GM23248 (cell line): ENCODE data around the gene HEATR9. TPM values are rescaled to one million over a fixed set of nuclear protein-coding genes. Genes with fewer than 3 reads are reported as not detected.
A peak's percentile ranks its signal among the peaks of the same experiment; 100 is the strongest.

Experiments
- DNase-seq: peaks from one replicate; pipeline ENCODE4 v3.0.0-alpha.2; 2015
- H2AFZ ChIP-seq: fragments of 200-600 bp; sonication (generic); 2 replicates; pipeline ENCODE4 v1.6.1; 2016; ENCODE audit warnings: antibody characterized with exemption
- H3F3A ChIP-seq: fragments of 200-600 bp; sonication (generic); 2 replicates; pipeline ENCODE4 v1.6.1; 2016; ENCODE audit warnings: mild to moderate bottlenecking, antibody characterized with exemption, mixed run types; ENCODE audit not compliant: insufficient read depth
- H3K27ac ChIP-seq: fragments of 200-600 bp; sonication (generic); 2 replicates; pipeline ENCODE4 v1.5.1; 2016; ENCODE audit warnings: mild to moderate bottlenecking
- H3K27me3 ChIP-seq: fragments of 200-600 bp; sonication (generic); replicated peaks from 2 replicates; pipeline ENCODE4 v1.6.1; 2016; ENCODE audit warnings: mild to moderate bottlenecking; ENCODE audit not compliant: insufficient read depth
- H3K36me3 ChIP-seq: fragments of 200-600 bp; sonication (generic); 2 replicates; pipeline ENCODE4 v1.6.1; 2016; ENCODE audit warnings: low read depth, mild to moderate bottlenecking
- H3K4me1 ChIP-seq: fragments of 200-600 bp; sonication (generic); 2 replicates; pipeline ENCODE4 v1.6.1; 2016; ENCODE audit warnings: mild to moderate bottlenecking; ENCODE audit not compliant: insufficient read depth
- H3K4me2 ChIP-seq: fragments of 200-600 bp; sonication (generic); one replicate; pipeline ENCODE4 v1.6.1; 2016; ENCODE audit warnings: mild to moderate bottlenecking; ENCODE audit not compliant: unreplicated experiment
- H3K4me3 ChIP-seq: fragments of 200-600 bp; sonication (generic); 2 replicates; pipeline ENCODE4 v1.5.1; 2016; ENCODE audit warnings: mild to moderate bottlenecking
- H3K79me2 ChIP-seq: fragments of 200-600 bp; sonication (generic); 2 replicates; pipeline ENCODE4 v1.6.1; 2016; ENCODE audit warnings: mild to moderate bottlenecking; ENCODE audit not compliant: insufficient read depth
- H3K9ac ChIP-seq: fragments of 200-600 bp; sonication (generic); 2 replicates; pipeline ENCODE4 v1.6.1; 2016; ENCODE audit warnings: mild to moderate bottlenecking
- H3K9me2 ChIP-seq: fragments of 200-600 bp; sonication (generic); 2 replicates; pipeline ENCODE4 v1.6.1; 2016; ENCODE audit warnings: mixed run types, mild to moderate bottlenecking, moderate library complexity; ENCODE audit not compliant: insufficient read depth
- H3K9me3 ChIP-seq: fragments of 200-600 bp; sonication (generic); one replicate; pipeline ENCODE4 v1.6.1; 2017; ENCODE audit warnings: low read depth
- H4K20me1 ChIP-seq: fragments of 200-600 bp; sonication (generic); 2 replicates; pipeline ENCODE4 v1.6.0; 2016; ENCODE audit not compliant: insufficient read depth
- EZH2 ChIP-seq: fragments of 200-600 bp; sonication (generic); IDR thresholded peaks from 2 replicates; pipeline ENCODE4 v1.6.1; 2018; ENCODE audit warnings: antibody characterized with exemption, mild to moderate bottlenecking; ENCODE audit not compliant: insufficient read depth, poor library complexity, severe bottlenecking
- EZH2phosphoT487 ChIP-seq: fragments of 200-600 bp; sonication (generic); IDR thresholded peaks from 2 replicates; pipeline ENCODE4 v1.6.1; 2018; ENCODE audit warnings: antibody characterized with exemption, moderate library complexity, mild to moderate bottlenecking, low read depth; ENCODE audit not compliant: insufficient read depth
- WGBS, 2 experiments: methylation state at CpG; one replicate each; pipeline ENCODE4 v1.1.6; 2015 to 2017; ENCODE audit warnings: low lambda C conversion rate in 2 of 2, low coverage in 1 of 2; ENCODE audit errors: missing lambda C conversion rate in 2 of 2; 5-methylcytosine and 5-hydroxymethylcytosine counted together
- in situ Hi-C: fragments of 300-500 bp; cut with MboI; formaldehyde crosslinking; loops from 2 replicates; pipeline ENCODE4 v1.15.0; 2020
- polyA plus RNA-seq: library from polyadenylated mRNA; unstranded; fragments of >200 nt; fragmentation: Nextera tagmentation; extraction: Ambion mirVana; gene quantifications from 2 replicates; pipeline ENCODE4 v1.2.1, GENCODE V29; 2016
- total RNA-seq: library from RNA; depleted of rRNA; stranded (reverse); fragments of >200 nt; shearing (Covaris generic); gene quantifications from 2 replicates; pipeline ENCODE4 v1.2.3, GENCODE V29; 2014

Gene HEATR9
- total and polyA plus RNA-seq, 2 experiments from 2014 or later = not detected

GRCh38 chr17:35867574-35867973 lies 1.1 kb downstream of the HEATR9 start:
- Histone ChIP-seq H3K27me3 (no peaks in the 10 kb centered on the region), H3K9me3 (no peaks in the 10 kb centered on the region), H3K27ac (no peak overlapping the region), H3K9me2 (no peaks in the 10 kb centered on the region), H3K36me3 (no peaks in the 10 kb centered on the region), H3K4me3 (no peak overlapping the region), H3K9ac (no peak overlapping the region), H4K20me1 (no peaks in the 10 kb centered on the region), H3K79me2 (no peaks in the 10 kb centered on the region), H3F3A (no peaks in the 10 kb centered on the region), H2AFZ (no peak overlapping the region), H3K4me1 (peaks cover 5% of the 10 kb centered on the region; the same call in 1 of the 2 replicates), H3K4me2 (no peak overlapping the region)
- TF ChIP-seq EZH2phosphoT487 = no peak
- no peak for TF ChIP-seq EZH2
- 85 to 86% methylated on average over 3 of the region's 3 CpGs for WGBS, 2 experiments
- in situ Hi-C loops = no loop called here
- DNase-seq = no peak

DNA sequence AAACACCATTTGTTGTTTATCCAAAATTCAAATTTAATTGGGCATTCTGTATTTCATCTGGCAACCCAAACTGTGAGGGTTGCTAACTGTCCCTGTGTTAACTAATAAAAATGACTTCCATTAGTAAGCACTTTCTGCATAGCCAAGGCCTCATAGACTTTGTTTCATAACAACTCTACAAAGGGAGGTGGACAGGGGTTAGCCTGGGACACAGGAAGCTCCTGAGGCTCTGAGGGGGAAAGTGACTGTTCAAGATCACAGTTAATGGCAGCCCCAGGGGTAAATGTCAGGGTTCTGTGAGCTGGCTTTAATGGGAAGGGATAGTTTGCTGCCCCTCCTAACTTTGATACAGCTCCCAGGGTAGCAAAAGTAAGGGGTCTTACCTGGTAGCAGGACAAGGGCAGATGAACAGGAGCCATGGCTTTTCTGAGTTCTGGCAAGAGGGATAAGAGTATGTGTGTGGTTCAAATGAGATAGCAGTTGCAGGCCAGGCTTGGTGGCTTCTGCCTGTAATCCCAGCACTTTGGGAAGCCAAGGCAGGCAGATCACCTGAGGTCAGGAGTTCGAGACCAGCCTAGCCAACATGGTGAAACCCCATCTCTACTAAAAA lies 2.2 kb downstream of the HEATR9 start:
- WGBS, 2 experiments = 100% methylated on average over 1 of the region's 1 CpG
- H3K4me1 ChIP-seq = peaks cover 5% of the 10 kb centered on the region; the same call in 1 of the 2 replicates
- H3F3A ChIP-seq = no peaks in the 10 kb centered on the region
- H3K27ac ChIP-seq = no peak overlapping the region
- no peaks in the 10 kb centered on the region for H3K36me3 ChIP-seq
- H4K20me1 ChIP-seq = no peaks in the 10 kb centered on the region
- in situ Hi-C loops = no loop called here
- no peak overlapping the region for H3K4me2 ChIP-seq
- H2AFZ ChIP-seq = no peak overlapping the region
- H3K9ac ChIP-seq = no peak overlapping the region
- no peaks in the 10 kb centered on the region for H3K79me2 ChIP-seq
- DNase-seq = peak; percentile 14
- H3K9me2 ChIP-seq = no peaks in the 10 kb centered on the region
- TF ChIP-seq EZH2phosphoT487 = no peak
- no peak for TF ChIP-seq EZH2
- no peak overlapping the region for H3K4me3 ChIP-seq
- no peaks in the 10 kb centered on the region for H3K27me3 ChIP-seq
- H3K9me3 ChIP-seq = no peaks in the 10 kb centered on the region

DNA sequence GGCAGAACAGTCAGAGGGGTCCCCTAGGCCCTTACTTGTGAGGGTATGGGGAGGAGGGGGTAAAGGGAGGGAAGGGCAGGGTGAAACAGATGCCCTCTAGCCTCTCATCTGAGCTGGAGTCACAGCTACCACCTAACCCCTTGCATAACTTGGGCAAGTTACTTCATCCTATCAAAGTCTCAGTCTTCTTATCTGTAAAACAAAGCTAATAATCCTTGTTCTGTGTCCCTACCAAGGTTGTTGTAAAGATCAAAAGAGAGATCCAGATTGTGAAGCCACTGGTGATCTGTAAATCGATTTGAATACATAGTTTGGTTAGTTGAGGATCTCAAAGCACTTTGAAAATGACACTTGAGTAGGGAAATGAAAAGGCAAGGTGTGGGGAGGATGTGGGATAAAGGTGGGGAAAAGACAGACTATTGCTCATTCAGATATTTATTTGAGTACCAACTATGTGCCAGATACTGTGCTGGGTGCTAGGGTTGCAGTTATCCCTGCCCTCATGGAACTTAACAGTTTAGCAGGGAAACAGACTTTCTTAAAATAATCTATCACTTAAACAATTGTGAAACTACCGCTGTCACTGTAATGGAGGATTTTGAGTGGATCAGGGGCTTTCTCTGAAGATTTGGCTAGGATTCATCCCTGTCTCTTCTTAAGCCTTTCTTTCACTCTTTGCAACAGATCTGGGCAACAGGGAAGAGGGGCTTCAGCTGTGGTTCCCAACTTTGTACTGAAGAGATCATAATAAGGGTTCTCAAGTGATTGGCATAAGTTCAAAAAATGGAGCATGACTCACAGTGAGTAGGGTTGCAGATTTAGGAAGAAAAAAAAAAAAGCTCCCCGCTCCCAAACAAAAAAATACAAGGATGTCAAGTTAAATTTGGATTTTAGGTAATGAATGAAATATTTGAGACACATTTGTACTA lies 3.0 kb downstream of the HEATR9 start:
- H3K9me3 ChIP-seq = no peaks in the 10 kb centered on the region
- in situ Hi-C loops = no loop called here
- peak; percentile 39 for DNase-seq
- H3K4me2 ChIP-seq = no peak overlapping the region
- no peak overlapping the region for H3K4me3 ChIP-seq
- no peaks in the 10 kb centered on the region for H3K27me3 ChIP-seq
- H3K27ac ChIP-seq = no peak overlapping the region
- no peak overlapping the region for H2AFZ ChIP-seq
- H3K79me2 ChIP-seq = no peaks in the 10 kb centered on the region
- peaks cover 5% of the 10 kb centered on the region; the same call in 1 of the 2 replicates for H3K4me1 ChIP-seq
- no peaks in the 10 kb centered on the region for H3F3A ChIP-seq
- no peaks in the 10 kb centered on the region for H3K36me3 ChIP-seq
- no peak for TF ChIP-seq EZH2phosphoT487
- no peak for TF ChIP-seq EZH2
- H4K20me1 ChIP-seq = no peaks in the 10 kb centered on the region
- 76 to 82% methylated on average over 3 of the region's 3 CpGs for whole genome bisulfite sequencing, 2 experiments
- H3K9me2 ChIP-seq = no peaks in the 10 kb centered on the region
- no peak overlapping the region for H3K9ac ChIP-seq

- no peak overlapping the region for H3K9ac ChIP-seq
- no peaks in the 10 kb centered on the region for H3K27me3 ChIP-seq
- in situ Hi-C loops = no loop called here
- no peaks in the 10 kb centered on the region for H3K9me2 ChIP-seq
- no peaks in the 10 kb centered on the region for H3K9me3 ChIP-seq
- no peak overlapping the region for H3K27ac ChIP-seq
- no peaks in the 10 kb centered on the region for H3K36me3 ChIP-seq
- WGBS, 2 experiments = 88 to 94% methylated on average over 7 of the region's 7 CpGs
- H3K4me3 ChIP-seq = no peak overlapping the region
- no peaks in the 10 kb centered on the region for H3F3A ChIP-seq
- H3K4me1 ChIP-seq = peaks cover 5% of the 10 kb centered on the region; the same call in 1 of the 2 replicates
- H2AFZ ChIP-seq = no peak overlapping the region
- no peak overlapping the region for H3K4me2 ChIP-seq
- TF ChIP-seq EZH2phosphoT487 (no peak), EZH2 (no peak)
- no peak for DNase-seq
- no peaks in the 10 kb centered on the region for H3K79me2 ChIP-seq
- H4K20me1 ChIP-seq = no peaks in the 10 kb centered on the region
Observed at GRCh38 chr17:35864853-35865252, 3.8 kb downstream of the HEATR9 start.
